ENCODE measurements around the gene AKAP3.

Gene AKAP3

GRCh38 chr12:4586500-4586899 lies 62.4 kb downstream of the AKAP3 start:
- TF ChIP-seq CTCF (conservative IDR thresholded peaks at IDR 0.05) = no peak

GRCh38 chr12:4584896-4585295 lies 64.0 kb downstream of the AKAP3 start:
- H3K27ac ChIP-seq = no peak overlapping the region
- no peak for TF ChIP-seq CTCF (conservative IDR thresholded peaks at IDR 0.05)

More at GRCh38 chr12:4586500-4586899, 62.4 kb downstream of the AKAP3 start:
- peak overlapping the region; percentile 50 for H3K27ac ChIP-seq

GRCh38 chr12:4584281-4584680 lies 64.6 kb downstream of the AKAP3 start:
- TF ChIP-seq CTCF (conservative IDR thresholded peaks at IDR 0.05) = no peak
- H3K27ac ChIP-seq = no peak overlapping the region

- no peak overlapping the region for H3K27ac ChIP-seq
- no peak for TF ChIP-seq CTCF (conservative IDR thresholded peaks at IDR 0.05)
These were observed 68.6 kb downstream of the AKAP3 start for GRCh38 chr12:4580281-4580688.

- peak; percentile 68 for TF ChIP-seq CTCF (conservative IDR thresholded peaks at IDR 0.05)
- H3K27ac ChIP-seq = no peak overlapping the region
These were observed 69.3 kb downstream of the AKAP3 start for GRCh38 chr12:4579305-4580102.

GRCh38 chr12:4572680-4573079 lies 76.2 kb downstream of the AKAP3 start:
- TF ChIP-seq CTCF (conservative IDR thresholded peaks at IDR 0.05) = no peak
- H3K27ac ChIP-seq = no peak overlapping the region

GRCh38 chr12:4569261-4569660 lies 79.6 kb downstream of the AKAP3 start:
- no peak for TF ChIP-seq CTCF (conservative IDR thresholded peaks at IDR 0.05)
- no peak overlapping the region for H3K27ac ChIP-seq
